H1 (cell line): ENCODE results near the gene PHEX. TPM values are rescaled to one million over a fixed set of nuclear protein-coding genes. Genes with fewer than 3 reads are reported as not detected.

Experiments used
- CTCF ChIA-PET: fragments of 300-600 bp; sonication (Branson Sonifier 250); formaldehyde crosslinking; loops from one replicate; lab custom pipeline; 2021; ENCODE audit not compliant: partially characterized antibody; lab: Charles Lee
- POLR2A ChIA-PET: fragments of 300-600 bp; sonication (Branson Sonifier 250); formaldehyde crosslinking; loops from one replicate; lab custom pipeline; 2021; ENCODE audit warnings: inconsistent platforms; ENCODE audit not compliant: partially characterized antibody; lab: Charles Lee
- DNase-seq, 2 experiments: peaks; one replicate each; pipeline versions ENCODE4 v3.0.0 to v3.0.0-alpha.2; 2010 to 2022; ENCODE audit warnings: low spot score in 2 of 2, low read depth in 1 of 2, mixed read lengths in 1 of 2
- FAIRE-seq: peaks from 2 replicates; lab custom pipeline; 2011; peaks lifted over from hg19 to GRCh38; lab: Jason Lieb, UNC
- H2AFZ ChIP-seq: 2 replicates; pipeline ENCODE4 v1.8.1; 2012; ENCODE audit warnings: low read length, inconsistent platforms
- H2AK5ac ChIP-seq: 2 replicates; pipeline ENCODE4 v1.6.1; 2013; ENCODE audit warnings: low read depth, low read length
- H2BK120ac ChIP-seq: replicated peaks from 2 replicates; pipeline ENCODE3; 2013; ENCODE audit warnings: low read depth, low read length, inconsistent platforms
- H2BK12ac ChIP-seq: 2 replicates; pipeline ENCODE4 v1.6.1; 2013; ENCODE audit warnings: low read depth, low read length
- H2BK15ac ChIP-seq: 2 replicates; pipeline ENCODE4 v1.6.1; 2013; ENCODE audit warnings: low read length
- H2BK20ac ChIP-seq: 2 replicates; pipeline ENCODE4 v1.6.1; 2013; ENCODE audit warnings: low read length
- H2BK5ac ChIP-seq: 2 replicates; pipeline ENCODE4 v1.6.1; 2013; ENCODE audit warnings: low read depth, low read length
- H3K14ac ChIP-seq: 2 replicates; pipeline ENCODE4 v1.6.1; 2013; ENCODE audit warnings: inconsistent platforms; ENCODE audit not compliant: insufficient read length
- H3K18ac ChIP-seq: 2 replicates; pipeline ENCODE4 v1.6.1; 2013; ENCODE audit warnings: low read length; ENCODE audit errors: extremely low read depth
- H3K23ac ChIP-seq: 2 replicates; pipeline ENCODE4 v1.6.1; 2013; ENCODE audit warnings: inconsistent platforms; ENCODE audit not compliant: insufficient read length
- H3K23me2 ChIP-seq: 2 replicates; pipeline ENCODE4 v1.6.1; 2013; ENCODE audit warnings: low read depth, low read length
- H3K27ac ChIP-seq: 2 replicates; pipeline ENCODE4 v1.6.1; 2011; ENCODE audit warnings: low read depth, low read length, inconsistent platforms
- H3K27me3 ChIP-seq, 4 experiments: replicated peaks in 1 of 4; 1 replicate in 1 of 4; 2 replicates in 3 of 4; pipeline versions ENCODE4 v1.6.1 to v1.8.1; 2011 to 2013; ENCODE audit warnings: low read length in 3 of 4, mild to moderate bottlenecking in 3 of 4, inconsistent platforms in 2 of 4, mixed read lengths in 2 of 4, moderate library complexity in 1 of 4; ENCODE audit not compliant: control insufficient read depth in 3 of 4, insufficient read depth in 3 of 4; ENCODE audit errors: extremely low read depth in 1 of 4
- H3K36me3 ChIP-seq, 4 experiments: 2 replicates each; pipeline versions ENCODE4 v1.6.1 to v1.8.1; 2011 to 2013; ENCODE audit warnings: mild to moderate bottlenecking in 4 of 4, low read length in 3 of 4, moderate library complexity in 2 of 4, control low read depth in 1 of 4, inconsistent platforms in 1 of 4; ENCODE audit not compliant: insufficient read depth in 4 of 4, control insufficient read depth in 2 of 4
- H3K4ac ChIP-seq: replicated peaks from 2 replicates; pipeline ENCODE3; 2013; ENCODE audit warnings: low read length, low read depth, mixed read lengths, inconsistent platforms; ENCODE audit not compliant: insufficient read length
- H3K4me1 ChIP-seq, 4 experiments: replicated peaks in 1 of 4; 1 replicate in 1 of 4; 2 replicates in 3 of 4; pipeline versions ENCODE4 v1.6.1 to v1.8.1; 2011 to 2013; ENCODE audit warnings: low read length in 3 of 4, inconsistent platforms in 2 of 4, mixed read lengths in 1 of 4; ENCODE audit not compliant: insufficient read depth in 4 of 4, control insufficient read depth in 3 of 4
- H3K4me2 ChIP-seq, 2 experiments: 2 replicates each; pipeline versions ENCODE4 v1.6.1 to v1.8.1; 2011 to 2013; ENCODE audit warnings: low read depth in 2 of 2, low read length in 2 of 2, control low read depth in 1 of 2, inconsistent platforms in 1 of 2, mild to moderate bottlenecking in 1 of 2; ENCODE audit not compliant: insufficient read depth in 1 of 2
- H3K4me3 ChIP-seq, 4 experiments: fragments of 200-600, 300-600 bp in 1 of 4; sonication (generic), shearing (Covaris generic), sonication (Bioruptor Twin) in 1 of 4; 2 replicates each; pipeline versions ENCODE4 v1.5.1 to v1.8.1; 2011 to 2016; ENCODE audit warnings: low read length in 4 of 4, low read depth in 3 of 4, control low read depth in 2 of 4, inconsistent platforms in 2 of 4, mild to moderate bottlenecking in 2 of 4, mixed read lengths in 1 of 4, moderate library complexity in 1 of 4; ENCODE audit not compliant: insufficient read depth in 2 of 4; ENCODE audit errors: extremely low read depth in 1 of 4
- H3K56ac ChIP-seq: replicated peaks from 2 replicates; pipeline ENCODE3; 2013; ENCODE audit warnings: low read depth, mild to moderate bottlenecking, mixed read lengths, low read length, inconsistent platforms; ENCODE audit not compliant: insufficient read length
- H3K79me1 ChIP-seq: 2 replicates; pipeline ENCODE4 v1.6.1; 2013; ENCODE audit warnings: low read depth, low read length, control low read depth
- H3K79me2 ChIP-seq, 2 experiments: 2 replicates each; pipeline versions ENCODE4 v1.6.1 to v1.8.1; 2012 to 2013; ENCODE audit warnings: low read length in 2 of 2, mild to moderate bottlenecking in 2 of 2, inconsistent platforms in 1 of 2; ENCODE audit not compliant: insufficient read depth in 2 of 2, control insufficient read depth in 1 of 2
- H3K9ac ChIP-seq, 4 experiments: replicated peaks in 1 of 4; 1 replicate in 1 of 4; 2 replicates in 3 of 4; pipeline versions ENCODE4 v1.6.1 to v1.8.1; 2011 to 2013; ENCODE audit warnings: low read depth in 3 of 4, low read length in 3 of 4, control low read depth in 2 of 4, mild to moderate bottlenecking in 2 of 4, moderate library complexity in 2 of 4, inconsistent platforms in 1 of 4; ENCODE audit errors: extremely low read depth in 1 of 4
- H3K9me3 ChIP-seq, 2 experiments: 2 replicates each; pipeline versions ENCODE4 v1.6.1 to v1.8.1; 2012 to 2013; ENCODE audit warnings: mild to moderate bottlenecking in 2 of 2, moderate library complexity in 2 of 2, control low read depth in 1 of 2, inconsistent platforms in 1 of 2, low read depth in 1 of 2, low read length in 1 of 2, mixed read lengths in 1 of 2; ENCODE audit not compliant: insufficient read depth in 2 of 2
- H4K20me1 ChIP-seq, 2 experiments: replicated peaks in 1 of 2; 2 replicates each; pipeline versions ENCODE3 to v1.8.1; 2011 to 2013; ENCODE audit warnings: inconsistent platforms in 2 of 2, low read length in 2 of 2, mild to moderate bottlenecking in 1 of 2; ENCODE audit not compliant: insufficient read depth in 2 of 2, control insufficient read depth in 1 of 2
- H4K5ac ChIP-seq: 2 replicates; pipeline ENCODE4 v1.6.1; 2013; ENCODE audit warnings: low read length, low read depth, mixed read lengths, inconsistent platforms; ENCODE audit not compliant: insufficient read length
- H4K8ac ChIP-seq: 2 replicates; pipeline ENCODE4 v1.8.0; 2013; ENCODE audit warnings: mild to moderate bottlenecking, moderate library complexity, low read length, inconsistent platforms; ENCODE audit not compliant: insufficient read depth; ENCODE audit errors: extremely low read depth
- H4K91ac ChIP-seq: replicated peaks from 2 replicates; pipeline ENCODE3; 2013; ENCODE audit warnings: low read length, mixed read lengths, inconsistent platforms; ENCODE audit not compliant: insufficient read length
- BCL11A ChIP-seq, 2 experiments: IDR thresholded peaks; one replicate each; pipeline ENCODE4 v1.6.1; 2011; ENCODE audit warnings: low read depth in 2 of 2, low read length in 2 of 2, mild to moderate bottlenecking in 2 of 2
- CBX5 ChIP-seq: fragments of 300-800, 300-1000 bp; sonication (generic); IDR thresholded peaks from 2 replicates; pipeline ENCODE4 v1.7.1; 2016; ENCODE audit warnings: antibody characterized with exemption, low read length, low read depth
- EZH2 ChIP-seq: fragments of 200-600 bp; sonication (generic); IDR thresholded peaks from 2 replicates; pipeline ENCODE4 v1.7.1; 2012; ENCODE audit warnings: low read depth, mild to moderate bottlenecking, moderate library complexity, low read length, inconsistent platforms; ENCODE audit not compliant: severe bottlenecking
- GABPA ChIP-seq: IDR thresholded peaks from 2 replicates; pipeline ENCODE4 v1.6.1; 2011; ENCODE audit warnings: mild to moderate bottlenecking, low read length, moderate library complexity, borderline replicate concordance; ENCODE audit not compliant: insufficient read depth
- HDAC6 ChIP-seq: IDR thresholded peaks from one replicate; pipeline ENCODE4 v1.7.1; 2012; ENCODE audit warnings: low read depth, mild to moderate bottlenecking, inconsistent platforms, low read length, moderate library complexity
- KDM4A ChIP-seq: IDR thresholded peaks from one replicate; pipeline ENCODE4 v1.7.1; 2012; ENCODE audit warnings: low read depth, mild to moderate bottlenecking, moderate library complexity, low read length, inconsistent platforms; ENCODE audit not compliant: severe bottlenecking
- KDM5A ChIP-seq: fragments of 200-600 bp; IDR thresholded peaks from 2 replicates; pipeline ENCODE4 v1.7.1; 2012; ENCODE audit warnings: mild to moderate bottlenecking, low read length, inconsistent platforms, mixed read lengths
- SIX5 ChIP-seq: IDR thresholded peaks from 2 replicates; pipeline ENCODE4 v1.6.1; 2011; ENCODE audit warnings: mild to moderate bottlenecking, low read depth, low read length
- SP2 ChIP-seq: IDR thresholded peaks from 2 replicates; pipeline ENCODE4 v1.6.1; 2012; ENCODE audit warnings: mild to moderate bottlenecking, low read length, inconsistent platforms
- TBP ChIP-seq: IDR thresholded peaks from 2 replicates; pipeline ENCODE4 v1.6.1; 2011; ENCODE audit warnings: low read depth, low read length, improper control_type of control experiment
- YY1 ChIP-seq: IDR thresholded peaks from 2 replicates; pipeline ENCODE4 v1.6.1; 2011; ENCODE audit warnings: low read depth, mild to moderate bottlenecking, low read length
- WGBS, 2 experiments: shearing (Covaris generic) in 1 of 2; methylation state at CpG; one replicate each; pipeline versions ENCODE4 v1.1.6 to v1.1.7; 2013 to 2015; ENCODE audit warnings: low lambda C conversion rate in 2 of 2, mixed read lengths in 2 of 2, inconsistent platforms in 1 of 2, low coverage in 1 of 2, missing lambda C conversion rate in 1 of 2; ENCODE audit not compliant: insufficient replicate concordance in 2 of 2, insufficient coverage in 1 of 2, insufficient read length in 1 of 2; ENCODE audit errors: extremely low coverage in 1 of 2, missing lambda C conversion rate in 1 of 2; 5-methylcytosine and 5-hydroxymethylcytosine counted together
- polyA plus RNA-seq, 7 experiments: library from polyadenylated mRNA; depleted of rRNA in 3 of 7; stranded (reverse) in 5 of 7; unstranded in 2 of 7; fragments of >200 nt in 5 of 7; fragments of 200-250 nt in 2 of 7; gene quantifications; 1 replicate in 5 of 7; 2 replicates in 1 of 7; 4 replicates in 1 of 7; pipeline versions ENCODE4 v1.2.1 to v1.2.3, GENCODE V29; 2011 to 2013; ENCODE audit warnings: missing spikeins in 2 of 7, mixed read lengths in 2 of 7
- total RNA-seq: library from RNA; stranded (reverse); fragmentation: NEBNext Ultra II Directional; extraction: Animal tissue kit (Norgen Biotek cat#: 25700); gene quantifications from 2 replicates; pipeline ENCODE4 v1.2.1, GENCODE V29; 2021
- TF ChIP-seq, protein P1 (sequence below), 3 experiments: IDR thresholded peaks; 1 replicate in 2 of 3; 2 replicates in 1 of 3; pipeline versions ENCODE4 v1.5.1 to v1.6.1; 2011; ENCODE audit warnings: low read length in 3 of 3, mild to moderate bottlenecking in 3 of 3, inconsistent platforms in 2 of 3, low read depth in 1 of 3, moderate library complexity in 1 of 3; ENCODE audit not compliant: insufficient read depth in 1 of 3; ENCODE audit errors: control extremely low read depth in 1 of 3

The PHEX gene
- total and polyA plus RNA-seq, 2 of the 8 experiments (the other 6 are each of a cell fraction or from before 2014, with no cell fraction given), result 0.03 to 0.11 TPM

- no peak overlapping the region for H3K18ac ChIP-seq
- POLR2A ChIA-PET, result no interaction called here
- TF ChIP-seq SIX5, result no peak
- TF ChIP-seq, protein P1, sequence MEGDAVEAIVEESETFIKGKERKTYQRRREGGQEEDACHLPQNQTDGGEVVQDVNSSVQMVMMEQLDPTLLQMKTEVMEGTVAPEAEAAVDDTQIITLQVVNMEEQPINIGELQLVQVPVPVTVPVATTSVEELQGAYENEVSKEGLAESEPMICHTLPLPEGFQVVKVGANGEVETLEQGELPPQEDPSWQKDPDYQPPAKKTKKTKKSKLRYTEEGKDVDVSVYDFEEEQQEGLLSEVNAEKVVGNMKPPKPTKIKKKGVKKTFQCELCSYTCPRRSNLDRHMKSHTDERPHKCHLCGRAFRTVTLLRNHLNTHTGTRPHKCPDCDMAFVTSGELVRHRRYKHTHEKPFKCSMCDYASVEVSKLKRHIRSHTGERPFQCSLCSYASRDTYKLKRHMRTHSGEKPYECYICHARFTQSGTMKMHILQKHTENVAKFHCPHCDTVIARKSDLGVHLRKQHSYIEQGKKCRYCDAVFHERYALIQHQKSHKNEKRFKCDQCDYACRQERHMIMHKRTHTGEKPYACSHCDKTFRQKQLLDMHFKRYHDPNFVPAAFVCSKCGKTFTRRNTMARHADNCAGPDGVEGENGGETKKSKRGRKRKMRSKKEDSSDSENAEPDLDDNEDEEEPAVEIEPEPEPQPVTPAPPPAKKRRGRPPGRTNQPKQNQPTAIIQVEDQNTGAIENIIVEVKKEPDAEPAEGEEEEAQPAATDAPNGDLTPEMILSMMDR (IDR thresholded peaks at IDR 0.05; ENCODE audit: control extremely low read depth in 1 of 3, insufficient read depth in 1 of 3, low read depth in 1 of 3, low read length in 3 of 3), result no peak
- no peak for TF ChIP-seq EZH2
- TF ChIP-seq KDM4A, result no peak
- no peak for TF ChIP-seq GABPA
- no peak for TF ChIP-seq TBP
- no peak for TF ChIP-seq YY1
- no peak for TF ChIP-seq HDAC6
- TF ChIP-seq BCL11A (IDR thresholded peaks at IDR 0.05; ENCODE audit: low read depth in 2 of 2, low read length in 2 of 2), result no peak
- TF ChIP-seq SP2, result no peak
- TF ChIP-seq KDM5A, result no peak
- TF ChIP-seq CBX5, result no peak
Observed at GRCh38 chrX:21990832-21991231, 41.3 kb upstream of the PHEX start.

More at GRCh38 chrX:21990832-21991231, 41.3 kb upstream of the PHEX start:
- Histone ChIP-seq H3K4me1 (no peaks in the 10 kb centered on the region), H2BK15ac (no peak overlapping the region), H2AK5ac (no peak overlapping the region), H3K79me2 (no peaks in the 10 kb centered on the region), H4K5ac (no peak overlapping the region), H3K23ac (no peak overlapping the region), H3K9ac (no peak overlapping the region), H3K79me1 (no peaks in the 10 kb centered on the region), H2AFZ (no peak overlapping the region), H2BK5ac (no peak overlapping the region), H3K4me3 (no peak overlapping the region), H3K36me3 (peaks cover 0 to 60% (median 15%) of the 10 kb centered on the region in 4 experiments; a peak in 7 of 8 replicates), H2BK120ac (no peak overlapping the region), H3K27me3 (no peaks in the 10 kb centered on the region), H3K4ac (no peak overlapping the region), H2BK12ac (no peak overlapping the region), H4K20me1 (no peaks in the 10 kb centered on the region), H4K8ac (no peak overlapping the region), H2BK20ac (no peak overlapping the region), H4K91ac (no peak overlapping the region), H3K9me3 (no peaks in the 10 kb centered on the region), H3K4me2 (no peak overlapping the region), H3K14ac (no peak overlapping the region), H3K56ac (no peak overlapping the region), H3K27ac (no peak overlapping the region), H3K23me2 (no peaks in the 10 kb centered on the region)
- DNase-seq (no peak), FAIRE-seq (no peak)
- CTCF ChIA-PET, result interaction anchor here (1.1 kb wide), 1 partner anchor 977 kb away, joined by 3 read pairs; no protein-coding TSS in a partner anchor
- 96% methylated on average over 8 of the region's 8 CpGs; no CpG with 5 or more reads in 1 of the 2 experiments for WGBS, 2 experiments
